Stimulated activated CD8-positive, alpha-beta memory T cell treated with anti-CD3 and anti-CD28 coated beads, Interleukin-4, amount 100 ng/mL, for 24 hours (primary cell): Measurements from ENCODE around the gene OMA1.
"Not testable (repeated sequence)": the region's sequence is repeated elsewhere in the genome, so short reads cannot be mapped to it uniquely, and the experiment has no call there.

Experiments
- DNase-seq: peaks from one replicate; pipeline ENCODE4 v3.0.0-alpha.2; 2020; ENCODE audit warnings: low read depth

OMA1 gene

GRCh38 chr1:58524353-58524945 is 22.1 kb downstream of the OMA1 start:
- DNase-seq, result no peak

GRCh38 chr1:58515794-58516401 is 30.6 kb downstream of the OMA1 start:
- no peak for DNase-seq

DNA sequence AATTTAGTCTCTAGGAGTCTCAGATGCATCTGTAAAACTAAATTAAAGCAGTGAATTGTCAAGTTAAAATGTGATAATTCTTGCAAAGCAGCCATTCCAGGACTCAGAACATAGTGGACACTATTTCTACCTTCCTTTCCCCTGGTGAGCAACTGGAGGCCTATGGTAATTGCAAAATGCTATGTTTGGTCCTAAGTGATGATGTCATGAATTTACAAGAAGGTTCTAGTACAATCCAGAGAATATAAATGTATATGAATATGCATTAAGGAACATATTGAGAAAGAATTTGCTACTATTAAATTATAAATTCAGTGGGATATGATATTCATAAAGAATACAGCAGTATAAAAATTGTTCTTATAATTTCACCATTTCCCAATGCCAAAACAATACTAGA is 32.6 kb downstream of the OMA1 start:
- no peak for DNase-seq

GRCh38 chr1:58508629-58509028 is 37.9 kb downstream of the OMA1 start:
- no peak for DNase-seq

DNA sequence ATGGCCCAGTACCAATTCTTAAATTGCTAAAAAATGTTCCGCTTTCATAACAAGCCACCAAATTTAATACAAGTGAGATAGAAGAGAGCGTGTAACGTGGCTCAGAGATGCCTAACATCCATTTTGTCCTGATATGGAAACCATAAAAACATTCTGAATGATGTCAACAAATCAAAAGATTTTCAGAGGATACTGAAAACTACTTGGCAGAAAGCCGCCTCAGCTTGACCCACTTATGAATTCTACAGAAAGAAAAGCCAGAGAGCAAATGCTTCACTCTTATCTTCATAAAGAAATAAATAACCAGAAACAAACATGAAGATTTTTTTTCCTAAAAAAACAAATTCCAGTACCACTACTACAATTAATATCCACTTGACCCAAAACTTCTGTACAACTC is 41.2 kb downstream of the OMA1 start:
- no peak for DNase-seq

GRCh38 chr1:58502519-58502918 is 44.0 kb downstream of the OMA1 start:
- DNase-seq, result no peak

GRCh38 chr1:58500043-58500442 is 46.5 kb downstream of the OMA1 start:
- DNase-seq, result no peak

- DNase-seq, result no peak
Observed at GRCh38 chr1:58497499-58497898, 49.0 kb downstream of the OMA1 start.

GRCh38 chr1:58496042-58496441 is 50.5 kb downstream of the OMA1 start:
- no peak for DNase-seq

DNA sequence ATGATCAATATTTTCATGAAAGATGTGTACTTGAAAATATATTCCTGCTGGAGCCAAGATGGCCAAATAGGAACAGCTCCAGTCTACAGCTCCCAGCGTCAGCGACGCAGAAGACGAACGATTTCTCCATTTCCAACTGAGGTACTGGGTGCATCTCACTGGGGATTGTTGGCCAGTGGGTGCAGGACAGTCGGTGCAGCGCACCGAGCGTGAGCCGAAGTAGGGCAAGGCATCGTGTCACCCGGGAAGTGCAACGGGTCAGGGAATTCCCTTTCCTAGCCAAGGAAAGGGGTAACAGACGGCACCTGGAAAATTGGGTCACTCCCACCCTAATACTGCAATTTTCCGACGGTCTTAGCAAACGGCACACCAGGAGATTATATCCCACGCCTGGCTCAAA is 57.6 kb downstream of the OMA1 start:
- not testable (repeated sequence) for DNase-seq

- no peak for DNase-seq
Observed at GRCh38 chr1:58487002-58487401, 59.5 kb downstream of the OMA1 start.

DNA sequence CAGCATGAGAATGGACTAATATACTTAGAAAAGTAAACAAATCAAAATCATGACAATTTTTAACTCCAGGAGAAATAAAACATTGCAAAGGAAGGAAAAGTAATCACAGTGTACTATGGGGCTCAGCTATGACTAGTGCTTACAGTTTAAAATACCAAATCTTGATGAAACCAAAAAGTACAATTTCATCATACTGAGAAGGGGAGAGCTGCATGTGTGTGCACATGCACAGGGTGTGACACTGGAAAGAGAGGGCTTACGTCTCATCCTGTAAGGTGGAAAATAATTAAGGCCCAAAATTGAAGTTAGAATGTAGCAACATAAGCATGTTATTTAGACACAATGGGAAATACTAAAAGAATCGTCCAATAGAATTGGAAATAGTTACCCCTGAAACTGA is 64.6 kb downstream of the OMA1 start:
- no peak for DNase-seq

- DNase-seq, result no peak
Observed at GRCh38 chr1:58480191-58480590, 66.3 kb downstream of the OMA1 start.

- no peak for DNase-seq
Observed at GRCh38 chr1:58477390-58477789, 69.1 kb downstream of the OMA1 start.

DNA sequence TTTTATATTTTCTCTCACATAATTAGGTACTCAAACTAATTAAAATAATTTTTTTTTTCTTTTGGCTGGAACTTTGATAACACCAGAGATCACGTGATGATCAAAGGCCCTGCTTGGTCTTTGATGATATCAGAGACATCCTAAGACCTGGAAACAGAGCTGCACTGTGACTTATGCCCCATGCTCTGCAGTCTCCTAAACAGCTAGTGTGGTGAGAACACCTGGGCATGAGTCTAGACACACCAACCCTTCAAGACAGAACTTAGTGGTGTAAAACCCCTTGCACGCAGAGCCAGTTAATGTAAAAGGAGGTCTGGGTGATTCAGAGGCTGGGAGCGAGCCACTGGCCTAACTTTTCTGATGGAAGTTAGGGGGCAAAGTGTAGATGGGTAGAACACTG is 70.3 kb downstream of the OMA1 start:
- DNase-seq, result no peak

DNA sequence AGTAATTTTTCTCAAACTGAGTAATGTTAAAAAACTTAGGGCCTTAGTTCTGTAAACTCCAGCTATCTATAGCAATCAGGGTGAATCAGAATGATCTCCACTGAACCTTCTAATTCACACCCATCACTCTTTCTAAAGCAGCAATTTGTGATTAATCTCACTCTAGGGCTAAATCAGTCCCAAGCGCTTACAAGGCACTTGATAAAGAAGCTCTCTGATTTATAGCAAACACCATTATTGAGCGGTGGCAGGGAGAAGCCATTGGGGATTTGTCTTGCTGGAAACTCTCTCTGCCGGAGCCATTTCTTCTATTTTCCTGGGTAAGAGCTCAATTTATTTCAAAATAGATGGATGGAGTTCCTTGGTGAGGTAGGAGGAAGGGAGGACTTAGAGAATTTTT is 77.0 kb downstream of the OMA1 start:
- DNase-seq, result no peak

- no peak for DNase-seq
Observed at GRCh38 chr1:58469016-58469415, 77.5 kb downstream of the OMA1 start.

GRCh38 chr1:58468612-58469011 is 77.9 kb downstream of the OMA1 start:
- no peak for DNase-seq

DNA sequence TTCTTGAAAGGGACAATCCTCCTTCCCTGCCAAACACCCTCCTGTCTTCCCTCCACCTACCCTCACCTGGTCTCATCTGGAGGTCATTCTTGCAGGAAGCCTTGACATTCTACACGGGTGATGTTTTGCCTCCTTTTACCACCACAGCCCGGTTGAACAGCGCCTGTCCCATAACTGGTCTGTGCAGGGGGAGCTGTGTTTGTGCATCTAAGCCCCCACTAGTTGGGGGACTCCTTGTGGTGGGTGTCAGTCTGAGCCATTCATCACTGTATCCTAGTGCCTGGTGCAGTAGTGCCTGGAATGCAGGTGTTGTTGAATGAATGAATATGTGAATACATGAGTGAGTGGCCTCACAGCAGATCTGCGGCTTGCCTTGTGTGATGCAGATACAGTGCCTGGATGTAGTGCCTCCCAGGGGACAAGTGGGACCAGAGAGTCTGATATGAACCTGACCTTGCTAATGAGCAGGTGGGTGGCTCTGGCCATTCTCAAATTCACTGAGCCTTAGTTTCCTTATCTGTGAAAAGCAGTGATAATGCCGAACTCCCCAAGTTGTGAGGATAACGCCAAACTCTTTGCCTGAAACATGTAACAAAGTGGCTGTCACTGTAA is 79.8 kb downstream of the OMA1 start:
- no peak for DNase-seq

GRCh38 chr1:58465825-58466629 is 80.5 kb downstream of the OMA1 start:
- DNase-seq, result no peak

- no peak for DNase-seq
Observed at GRCh38 chr1:58465176-58465575, 81.3 kb downstream of the OMA1 start.

DNA sequence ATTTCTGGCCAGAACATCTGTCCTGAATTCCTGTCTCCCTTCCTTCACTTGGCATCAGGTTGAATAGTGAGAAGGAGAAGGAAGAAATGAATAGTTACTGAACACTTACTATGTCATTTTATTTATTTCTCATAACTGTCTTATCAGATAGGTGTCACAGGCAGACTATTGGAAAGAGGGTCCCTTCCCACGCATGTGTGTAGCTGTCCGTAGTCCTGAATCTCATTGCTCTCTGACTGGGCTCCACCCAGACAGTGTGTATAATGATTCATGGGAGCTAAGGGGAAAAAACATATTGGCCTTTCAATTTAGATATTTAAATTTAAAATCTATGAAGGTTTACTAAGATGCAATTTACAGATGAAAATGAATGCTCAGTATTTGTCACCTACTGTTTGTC is 86.1 kb downstream of the OMA1 start:
- DNase-seq, result no peak

GRCh38 chr1:58459911-58460310 is 86.6 kb downstream of the OMA1 start:
- no peak for DNase-seq
